Endothelial cell of umbilical vein (primary cell): ENCODE data around the gene ACBD6. TPM values are rescaled to one million over a fixed set of nuclear protein-coding genes. Genes with fewer than 3 reads are reported as not detected.

Experiments
- BruUV-seq: library from RNA; stranded (reverse); fragments of 400-500 nt; replicated peaks from 2 replicates; lab custom pipeline; 2021; lab: Mats Ljungman, UMichigan
- CTCF ChIA-PET: fragments of 300-600, 350-600 bp; sonication (Branson Sonifier 250); formaldehyde crosslinking; loops from one replicate; lab custom pipeline; 2021; ENCODE audit warnings: antibody characterized with exemption, inconsistent platforms; lab: Charles Lee
- POLR2A ChIA-PET: fragments of 300-600, 350-600 bp; sonication (Branson Sonifier 250); formaldehyde crosslinking; loops from one replicate; lab custom pipeline; 2021; ENCODE audit warnings: antibody characterized with exemption, inconsistent platforms; lab: Charles Lee
- DNase-seq: peaks from one replicate; pipeline ENCODE4 v3.0.0-alpha.2; 2011; ENCODE audit warnings: low read depth, low spot score
- FAIRE-seq: peaks from 2 replicates; lab custom pipeline; 2011; peaks lifted over from hg19 to GRCh38; lab: Jason Lieb, UNC
- H2AFZ ChIP-seq: 2 replicates; pipeline ENCODE4 v1.6.0; 2012; ENCODE audit warnings: low read depth, low read length, control low read depth, inconsistent platforms
- H3K27ac ChIP-seq: 2 replicates; pipeline ENCODE4 v1.5.1; 2011; ENCODE audit warnings: low read depth, mild to moderate bottlenecking, control low read depth, low read length, moderate library complexity; ENCODE audit not compliant: insufficient read depth
- H3K27me3 ChIP-seq, 2 experiments: 2 replicates each; pipeline versions ENCODE4 v1.6.0 to v1.6.1; 2011; ENCODE audit warnings: low read length in 2 of 2, mixed read lengths in 1 of 2; ENCODE audit not compliant: control insufficient read depth in 2 of 2, insufficient read depth in 2 of 2
- H3K36me3 ChIP-seq, 2 experiments: 2 replicates in 1 of 2; 3 replicates in 1 of 2; pipeline ENCODE4 v1.5.1; 2011; ENCODE audit warnings: low read length in 2 of 2, mild to moderate bottlenecking in 1 of 2, moderate library complexity in 1 of 2; ENCODE audit not compliant: control insufficient read depth in 2 of 2, insufficient read depth in 2 of 2; ENCODE audit errors: extremely low read depth in 1 of 2
- H3K4me1 ChIP-seq: 3 replicates; pipeline ENCODE4 v1.5.1; 2011; ENCODE audit warnings: mild to moderate bottlenecking, low read length; ENCODE audit not compliant: control insufficient read depth, insufficient read depth; ENCODE audit errors: extremely low read depth
- H3K4me2 ChIP-seq: 2 replicates; pipeline ENCODE4 v1.6.1; 2011; ENCODE audit warnings: low read length, control low read depth, mixed read lengths; ENCODE audit not compliant: insufficient read depth
- H3K4me3 ChIP-seq, 3 experiments: fragments of 200-600 bp in 1 of 3; sonication (generic), shearing (Covaris generic) in 1 of 3; replicated peaks in 1 of 3; 2 replicates each; pipeline ENCODE4 v1.5.1; 2011 to 2016; ENCODE audit warnings: control low read depth in 3 of 3, low read length in 3 of 3, mild to moderate bottlenecking in 2 of 3, inconsistent platforms in 1 of 3, low read depth in 1 of 3, moderate library complexity in 1 of 3; ENCODE audit not compliant: insufficient read depth in 1 of 3
- H3K79me2 ChIP-seq: 2 replicates; pipeline ENCODE4 v1.6.0; 2012; ENCODE audit warnings: low read length, inconsistent platforms; ENCODE audit not compliant: control insufficient read depth, insufficient read depth
- H3K9ac ChIP-seq: replicated peaks from 2 replicates; pipeline ENCODE3; 2011; ENCODE audit warnings: low read length, control low read depth; ENCODE audit not compliant: insufficient read depth; ENCODE audit errors: extremely low read depth
- H3K9me1 ChIP-seq: replicated peaks from 3 replicates; pipeline ENCODE4 v1.6.0; 2011; ENCODE audit warnings: mild to moderate bottlenecking, low read length; ENCODE audit not compliant: control insufficient read depth, insufficient read depth; ENCODE audit errors: extremely low read depth
- H3K9me3 ChIP-seq: replicated peaks from 2 replicates; pipeline ENCODE4 v1.5.1; 2012; ENCODE audit warnings: low read length, inconsistent platforms; ENCODE audit not compliant: control insufficient read depth, insufficient read depth
- H4K20me1 ChIP-seq: replicated peaks from 2 replicates; pipeline ENCODE3; 2011; ENCODE audit warnings: mild to moderate bottlenecking, low read length; ENCODE audit not compliant: control insufficient read depth, insufficient read depth; ENCODE audit errors: extremely low read depth
- CTCF ChIP-seq, 2 donors: IDR thresholded peaks; 1 replicate in 1 of 2; 2 replicates in 1 of 2; pipeline ENCODE4 v1.5.1; 2011; ENCODE audit warnings: low read length in 2 of 2, mild to moderate bottlenecking in 2 of 2, moderate library complexity in 2 of 2, control low read depth in 1 of 2, inconsistent platforms in 1 of 2, low read depth in 1 of 2; ENCODE audit not compliant: insufficient read depth in 1 of 2; ENCODE audit errors: extremely low read depth in 1 of 2
- EZH2 ChIP-seq: IDR thresholded peaks from 2 replicates; pipeline ENCODE4 v1.6.1; 2012; ENCODE audit warnings: borderline replicate concordance, low read depth, mild to moderate bottlenecking, moderate library complexity, low read length, inconsistent platforms; ENCODE audit not compliant: severe bottlenecking
- FOS ChIP-seq: IDR thresholded peaks from 2 replicates; pipeline ENCODE4 v1.6.1; 2011; ENCODE audit warnings: mild to moderate bottlenecking, low read length, moderate library complexity, borderline replicate concordance; ENCODE audit not compliant: insufficient read depth
- GATA2 ChIP-seq: IDR thresholded peaks from 2 replicates; pipeline ENCODE4 v1.7.0; 2011; ENCODE audit warnings: low read depth, mild to moderate bottlenecking, moderate library complexity, mixed read lengths, low read length; ENCODE audit not compliant: insufficient read length, insufficient read depth
- JUN ChIP-seq: IDR thresholded peaks from 2 replicates; pipeline ENCODE4 v1.6.1; 2011; ENCODE audit warnings: borderline replicate concordance, low read depth; ENCODE audit not compliant: insufficient read length, insufficient read depth
- MAX ChIP-seq: IDR thresholded peaks from 2 replicates; pipeline ENCODE4 v1.6.1; 2011; ENCODE audit not compliant: insufficient read depth, insufficient read length
- MYC ChIP-seq: IDR thresholded peaks from one replicate; pipeline ENCODE4 v1.6.1; 2011; ENCODE audit warnings: mild to moderate bottlenecking, low read depth, low read length
- POLR2A ChIP-seq: IDR thresholded peaks from 2 replicates; pipeline ENCODE4 v1.6.1; 2012; ENCODE audit warnings: low read depth, mild to moderate bottlenecking, control low read depth, low read length
- POLR2AphosphoS5 ChIP-seq: IDR thresholded peaks from 2 replicates; pipeline ENCODE4 v1.6.1; 2012; ENCODE audit warnings: low read depth, mild to moderate bottlenecking, control low read depth, low read length, moderate library complexity; ENCODE audit not compliant: insufficient read depth
- dilution Hi-C: fragments of 300-500 bp; cut with MboI; formaldehyde crosslinking; loops from one replicate; pipeline ENCODE4 v1.15.0; 2019; ENCODE audit warnings: low sequenced_read_pairs; ENCODE audit not compliant: extremely low pct_ligation_motif_present
- intact Hi-C: fragments of 100-400 bp; cut with micrococcal nuclease; formaldehyde crosslinking; loops from one replicate; pipeline ENCODE4 v1.10.0; 2022
- polyA plus RNA-seq, 4 experiments: library from polyadenylated mRNA; depleted of rRNA in 3 of 4; stranded (reverse) in 3 of 4; unstranded in 1 of 4; fragments of >200 nt; gene quantifications; 2 replicates each; pipeline versions ENCODE4 v1.2.1 to v1.2.3, GENCODE V29; 2011 to 2012; ENCODE audit warnings: missing spikeins in 1 of 4
- total RNA-seq: library from RNA; stranded (reverse); gene quantifications from 2 replicates; pipeline ENCODE4 v1.2.3, GENCODE V29; 2021

Gene ACBD6
- total and polyA plus RNA-seq, 2 donors (not counting 3 experiments of a cell fraction or from before 2014, with no cell fraction given) = 55.6 to 56.4 TPM

DNA sequence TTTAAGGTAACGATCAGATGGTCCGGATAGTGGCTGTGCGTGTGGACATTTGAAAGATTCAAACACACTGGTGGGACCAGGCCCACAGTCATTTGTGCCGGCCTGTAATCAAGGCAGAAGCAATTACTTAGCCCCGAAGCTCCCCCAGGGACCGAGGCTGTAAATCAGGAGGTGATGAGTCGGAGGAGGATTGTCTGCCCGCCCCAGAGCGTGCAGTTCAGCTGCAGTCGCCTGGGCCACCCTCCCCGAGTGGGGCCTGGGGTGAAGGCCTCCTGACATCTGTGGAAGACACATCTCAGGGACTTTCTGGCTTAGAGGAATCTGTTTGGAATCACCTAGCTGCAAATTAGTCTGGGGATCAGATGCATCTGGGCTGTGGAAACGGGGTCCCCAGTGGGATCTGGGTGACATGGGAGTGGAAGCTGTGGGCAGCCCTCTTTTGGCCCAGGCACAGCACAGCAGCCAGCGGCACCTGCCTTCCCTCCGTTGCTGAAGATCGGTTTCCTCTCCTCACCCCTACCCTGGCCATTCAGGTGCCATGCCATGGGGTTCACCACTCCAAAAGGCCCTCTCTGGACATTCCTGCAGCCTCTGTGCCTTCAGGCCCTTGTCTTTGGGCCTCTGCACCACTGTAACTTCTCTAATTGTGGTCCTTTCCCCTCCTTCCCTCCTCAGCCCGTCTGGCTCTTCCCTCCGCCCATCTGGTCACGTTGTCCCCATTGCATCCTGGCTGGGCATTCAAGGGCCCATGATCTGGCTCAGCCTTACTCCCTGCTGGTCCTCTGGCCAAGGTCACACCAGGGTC, 246.6 kb downstream of the ACBD6 start:
- H3K4me3 ChIP-seq = no peak overlapping the region
- H3K4me1 ChIP-seq = no peaks in the 10 kb centered on the region
- FAIRE-seq = no peak
- intact Hi-C loops = no loop called here
- H4K20me1 ChIP-seq = no peaks in the 10 kb centered on the region
- H3K4me2 ChIP-seq = no peak overlapping the region
- no peaks in the 10 kb centered on the region for H3K36me3 ChIP-seq
- TF ChIP-seq POLR2A (no peak), FOS (no peak), JUN (no peak), EZH2 (no peak), MAX (no peak), MYC (no peak)
- H3K27me3 ChIP-seq = no peaks in the 10 kb centered on the region
- H3K27ac ChIP-seq = no peak overlapping the region
- H3K9me1 ChIP-seq = no peaks in the 10 kb centered on the region
- BruUV-seq = no TSS peak
- no peak for DNase-seq
- dilution Hi-C loops = no loop called here
- H3K79me2 ChIP-seq = no peaks in the 10 kb centered on the region
- CTCF ChIA-PET = no interaction called here
- no peak overlapping the region for H3K9ac ChIP-seq
- H3K9me3 ChIP-seq = no peaks in the 10 kb centered on the region
- H2AFZ ChIP-seq = no peak overlapping the region
- POLR2A ChIA-PET = no interaction called here

GRCh38 chr1:180254854-180255253, 247.5 kb downstream of the ACBD6 start:
- H3K9me1 ChIP-seq = no peaks in the 10 kb centered on the region
- no peaks in the 10 kb centered on the region for H3K9me3 ChIP-seq
- BruUV-seq = no TSS peak
- H3K27ac ChIP-seq = no peak overlapping the region
- no peaks in the 10 kb centered on the region for H4K20me1 ChIP-seq
- dilution Hi-C loops = no loop called here
- H3K4me1 ChIP-seq = no peaks in the 10 kb centered on the region
- no peak overlapping the region for H3K4me2 ChIP-seq
- ChIA-PET CTCF (interaction anchor here (2.9 to 6.1 kb wide), 2 partner anchors 159 to 228 kb away, joined by 19 to 121 read pairs; no protein-coding TSS in a partner anchor), POLR2A (no interaction called here)
- H3K36me3 ChIP-seq = no peaks in the 10 kb centered on the region
- no peak overlapping the region for H3K4me3 ChIP-seq
- H3K9ac ChIP-seq = no peak overlapping the region
- TF ChIP-seq FOS (no peak), EZH2 (no peak), POLR2AphosphoS5 (no peak), JUN (no peak), CTCF (IDR thresholded peaks at IDR 0.05; ENCODE audit: extremely low read depth in 1 of 2, insufficient read depth in 1 of 2, low read depth in 1 of 2, low read length in 2 of 2) (no peak), MAX (no peak), GATA2 (no peak), POLR2A (no peak), MYC (no peak)
- FAIRE-seq (no peak), DNase-seq (no peak)
- intact Hi-C loops = no loop called here
- H3K27me3 ChIP-seq = no peaks in the 10 kb centered on the region
- H3K79me2 ChIP-seq = no peaks in the 10 kb centered on the region
- H2AFZ ChIP-seq = no peak overlapping the region
